ENCODE results near the gene C22orf39.

The C22orf39 gene

GRCh38 chr22:19477321-19478044, 30.0 kb upstream of the C22orf39 start:
- in situ Hi-C loops (cut with MboI; ENCODE audit: low sequenced_read_pairs): no loop called here

GRCh38 chr22:19476023-19476422, 28.5 kb upstream of the C22orf39 start:
- in situ Hi-C loops (cut with MboI; ENCODE audit: low sequenced_read_pairs): no loop called here

- in situ Hi-C loops (cut with MboI; ENCODE audit: low sequenced_read_pairs): no loop called here
Measured at GRCh38 chr22:19473578-19473977, 26.1 kb upstream of the C22orf39 start.

- in situ Hi-C loops (cut with MboI; ENCODE audit: low sequenced_read_pairs): no loop called here
Measured at GRCh38 chr22:19472233-19472632, 24.7 kb upstream of the C22orf39 start.

GRCh38 chr22:19471572-19471971, 24.1 kb upstream of the C22orf39 start:
- in situ Hi-C loops (cut with MboI; ENCODE audit: low sequenced_read_pairs): no loop called here

GRCh38 chr22:19470010-19470409, 22.5 kb upstream of the C22orf39 start:
- in situ Hi-C loops (cut with MboI; ENCODE audit: low sequenced_read_pairs): no loop called here

- in situ Hi-C loops (cut with MboI; ENCODE audit: low sequenced_read_pairs): no loop called here
Measured at GRCh38 chr22:19469421-19469820, 21.9 kb upstream of the C22orf39 start.

GRCh38 chr22:19467912-19468311, 20.4 kb upstream of the C22orf39 start:
- in situ Hi-C loops (cut with MboI; ENCODE audit: low sequenced_read_pairs): no loop called here

GRCh38 chr22:19466848-19467752, 19.6 kb upstream of the C22orf39 start:
- in situ Hi-C loops (cut with MboI; ENCODE audit: low sequenced_read_pairs): no loop called here

GRCh38 chr22:19466126-19466716, 18.7 kb upstream of the C22orf39 start:
- in situ Hi-C loops (cut with MboI; ENCODE audit: low sequenced_read_pairs): no loop called here

- in situ Hi-C loops (cut with MboI; ENCODE audit: low sequenced_read_pairs): no loop called here
Measured at GRCh38 chr22:19464975-19465374, 17.5 kb upstream of the C22orf39 start.

GRCh38 chr22:19464546-19464945, 17.0 kb upstream of the C22orf39 start:
- in situ Hi-C loops (cut with MboI; ENCODE audit: low sequenced_read_pairs): no loop called here

- in situ Hi-C loops (cut with MboI; ENCODE audit: low sequenced_read_pairs): no loop called here
Measured at GRCh38 chr22:19463491-19464469, 16.3 kb upstream of the C22orf39 start.

GRCh38 chr22:19463008-19463407, 15.5 kb upstream of the C22orf39 start:
- in situ Hi-C loops (cut with MboI; ENCODE audit: low sequenced_read_pairs): no loop called here

GRCh38 chr22:19461506-19461905, 14.0 kb upstream of the C22orf39 start:
- in situ Hi-C loops (cut with MboI; ENCODE audit: low sequenced_read_pairs): no loop called here

GRCh38 chr22:19460036-19460435, 12.5 kb upstream of the C22orf39 start:
- in situ Hi-C loops (cut with MboI; ENCODE audit: low sequenced_read_pairs): no loop called here

- in situ Hi-C loops (cut with MboI; ENCODE audit: low sequenced_read_pairs): no loop called here
Measured at GRCh38 chr22:19457828-19458428, 10.4 kb upstream of the C22orf39 start.

- in situ Hi-C loops (cut with MboI; ENCODE audit: low sequenced_read_pairs): no loop called here
Measured at GRCh38 chr22:19456541-19456940, 9.0 kb upstream of the C22orf39 start.

- in situ Hi-C loops (cut with MboI; ENCODE audit: low sequenced_read_pairs): no loop called here
Measured at GRCh38 chr22:19455585-19456370, 8.3 kb upstream of the C22orf39 start.
